Fibroblast of villous mesenchyme (primary cell): ENCODE results near the gene TKFC. TPM values are rescaled to one million over a fixed set of nuclear protein-coding genes. Genes with fewer than 3 reads are reported as not detected.
"Not testable (repeated sequence)": the region's sequence is repeated elsewhere in the genome, so short reads cannot be mapped to it uniquely, and the experiment has no call there.

Experiments
- DNase-seq: peaks from one replicate; pipeline ENCODE4 v3.0.0-alpha.2; 2010; ENCODE audit warnings: low read depth
- H3K4me3 ChIP-seq: 2 replicates; pipeline ENCODE4 v1.5.1; 2011; ENCODE audit warnings: low read depth, mild to moderate bottlenecking, low read length
- total RNA-seq: library from RNA; depleted of rRNA; stranded (reverse); fragments of >200 nt; gene quantifications from 2 replicates; pipeline ENCODE4 v1.2.3, GENCODE V29; 2012
- TF ChIP-seq, protein P1 (sequence below): IDR thresholded peaks from 2 replicates; pipeline ENCODE4 v1.5.1; 2012; ENCODE audit warnings: low read depth, mild to moderate bottlenecking, low read length; ENCODE audit not compliant: insufficient read depth

Gene TKFC
- total RNA-seq, 1 donor: 23.7 TPM

DNA sequence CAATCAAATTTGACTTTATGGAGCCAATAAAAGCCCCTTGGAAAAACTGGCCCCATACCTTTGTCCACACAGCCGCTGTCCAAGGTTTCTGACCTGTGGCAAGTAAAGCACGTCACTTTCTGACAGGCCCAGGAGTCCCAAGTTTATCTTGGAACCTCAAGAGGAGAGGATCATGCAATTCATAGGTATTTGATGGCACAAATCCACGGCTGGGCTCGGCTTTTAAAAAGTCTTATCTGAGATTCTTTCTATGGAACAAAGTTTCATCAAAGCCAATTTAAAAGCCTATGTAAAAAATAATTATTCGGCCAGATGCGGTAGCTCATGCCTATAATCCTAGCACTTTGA is 42.7 kb downstream of the TKFC start:
- no peak for DNase-seq
- no peak overlapping the region for H3K4me3 ChIP-seq
- TF ChIP-seq, protein P1, sequence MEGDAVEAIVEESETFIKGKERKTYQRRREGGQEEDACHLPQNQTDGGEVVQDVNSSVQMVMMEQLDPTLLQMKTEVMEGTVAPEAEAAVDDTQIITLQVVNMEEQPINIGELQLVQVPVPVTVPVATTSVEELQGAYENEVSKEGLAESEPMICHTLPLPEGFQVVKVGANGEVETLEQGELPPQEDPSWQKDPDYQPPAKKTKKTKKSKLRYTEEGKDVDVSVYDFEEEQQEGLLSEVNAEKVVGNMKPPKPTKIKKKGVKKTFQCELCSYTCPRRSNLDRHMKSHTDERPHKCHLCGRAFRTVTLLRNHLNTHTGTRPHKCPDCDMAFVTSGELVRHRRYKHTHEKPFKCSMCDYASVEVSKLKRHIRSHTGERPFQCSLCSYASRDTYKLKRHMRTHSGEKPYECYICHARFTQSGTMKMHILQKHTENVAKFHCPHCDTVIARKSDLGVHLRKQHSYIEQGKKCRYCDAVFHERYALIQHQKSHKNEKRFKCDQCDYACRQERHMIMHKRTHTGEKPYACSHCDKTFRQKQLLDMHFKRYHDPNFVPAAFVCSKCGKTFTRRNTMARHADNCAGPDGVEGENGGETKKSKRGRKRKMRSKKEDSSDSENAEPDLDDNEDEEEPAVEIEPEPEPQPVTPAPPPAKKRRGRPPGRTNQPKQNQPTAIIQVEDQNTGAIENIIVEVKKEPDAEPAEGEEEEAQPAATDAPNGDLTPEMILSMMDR: no peak

DNA sequence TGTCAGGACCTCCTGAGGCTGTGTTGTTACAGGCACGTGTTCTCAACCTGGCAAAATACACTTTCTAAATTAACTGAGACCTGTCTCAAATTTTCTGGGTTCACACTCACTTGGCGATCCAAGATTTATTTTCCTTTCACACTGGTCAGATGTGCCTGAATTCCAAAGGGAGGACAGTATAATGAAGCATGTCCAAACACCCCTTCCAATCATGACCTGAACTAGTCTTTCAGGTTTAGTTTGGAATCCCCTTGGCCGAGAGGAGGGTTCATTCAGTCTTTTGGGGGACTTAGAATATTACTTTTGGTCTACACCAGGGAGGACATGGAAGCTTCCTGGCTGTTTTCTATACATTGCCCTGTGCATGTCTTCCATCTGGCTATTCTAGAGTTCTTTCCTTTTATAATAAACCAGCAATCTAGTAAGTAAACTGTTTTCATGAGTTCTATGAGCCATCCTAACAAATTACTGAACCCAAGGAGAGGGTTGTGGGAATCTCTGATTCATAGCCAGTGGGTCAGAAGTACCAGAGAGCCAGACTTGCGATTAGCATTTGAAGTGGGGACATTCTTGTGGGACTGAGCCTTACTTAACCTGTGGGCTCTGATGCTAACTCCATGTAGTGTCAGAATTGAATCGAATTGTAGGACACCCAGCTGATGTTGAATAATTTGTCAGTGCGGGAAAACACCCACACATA is 44.6 kb downstream of the TKFC start:
- H3K4me3 ChIP-seq: no peak overlapping the region
- TF ChIP-seq, protein P1: no peak
- peak; percentile 37 for DNase-seq

DNA sequence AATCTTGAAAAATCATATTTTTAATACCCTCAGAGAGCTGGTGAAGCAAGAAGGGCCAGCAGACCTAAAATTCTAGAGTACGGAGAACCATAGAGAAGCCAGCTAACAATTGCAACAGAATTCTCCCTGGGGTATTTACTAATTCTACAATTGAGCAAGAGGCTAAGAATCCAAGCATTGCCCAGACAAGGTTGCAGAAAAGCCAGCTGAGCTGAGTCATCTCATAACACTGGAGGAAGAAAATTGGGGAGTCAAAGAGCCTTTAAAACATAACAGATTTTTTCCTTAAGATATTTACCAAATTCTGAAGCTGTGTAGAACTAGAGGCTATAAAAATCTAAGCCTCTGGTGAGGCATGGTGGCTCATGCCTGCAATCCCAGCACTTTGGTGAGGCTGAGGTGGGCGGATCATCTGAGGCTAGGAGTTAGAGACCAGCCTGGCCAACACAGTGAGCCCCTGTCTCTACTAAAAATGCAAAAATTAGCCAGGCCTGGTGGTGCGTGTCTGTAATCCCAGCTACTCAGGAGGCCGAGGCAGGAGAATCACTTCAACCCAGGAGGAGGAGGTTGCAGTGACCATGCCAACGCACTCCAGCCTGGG is 45.8 kb downstream of the TKFC start:
- H3K4me3 ChIP-seq: no peak overlapping the region
- TF ChIP-seq, protein P1: no peak
- DNase-seq: peak; percentile 98

DNA sequence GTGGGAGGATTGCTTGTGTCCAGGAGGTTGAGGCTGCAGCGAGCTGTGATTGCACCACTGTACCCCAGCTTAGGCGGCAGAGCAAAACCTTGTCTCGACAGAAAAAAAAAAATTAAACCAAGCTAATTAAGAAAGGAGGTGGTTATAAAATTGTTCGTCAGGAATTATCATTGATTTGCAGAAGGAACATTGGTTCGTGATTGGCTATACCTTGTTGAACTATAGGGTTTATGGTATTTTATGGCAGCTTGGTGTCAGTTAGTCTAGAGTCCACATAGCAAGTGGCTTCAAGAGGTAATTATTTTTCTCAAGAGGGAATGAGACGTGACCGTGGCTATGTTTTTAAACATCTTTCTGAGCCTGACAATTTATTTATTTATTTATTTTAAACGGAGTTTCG is 47.9 kb downstream of the TKFC start:
- no peak overlapping the region for H3K4me3 ChIP-seq
- TF ChIP-seq, protein P1: no peak
- no peak for DNase-seq

DNA sequence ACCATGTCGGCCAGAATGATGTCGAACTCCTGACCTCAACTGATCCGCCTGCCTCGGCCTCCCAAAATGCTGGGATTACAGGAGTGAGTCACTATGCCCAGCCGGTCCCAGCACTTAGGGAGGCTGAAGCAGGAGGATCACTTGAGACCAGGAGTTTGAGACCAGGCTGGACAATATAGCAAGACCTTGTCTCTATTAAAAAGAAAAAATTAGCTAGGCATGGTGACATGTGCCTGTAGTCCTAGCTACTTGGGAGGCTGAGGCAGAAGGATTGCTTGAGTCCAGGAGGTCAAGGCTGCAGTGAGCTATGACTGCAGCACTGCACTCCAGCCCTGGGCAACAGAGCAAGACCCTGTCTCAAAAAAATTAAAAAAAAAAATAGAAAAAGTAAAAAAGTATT is 50.8 kb downstream of the TKFC start:
- DNase-seq, H3K4me3 ChIP-seq: not testable (repeated sequence)

DNA sequence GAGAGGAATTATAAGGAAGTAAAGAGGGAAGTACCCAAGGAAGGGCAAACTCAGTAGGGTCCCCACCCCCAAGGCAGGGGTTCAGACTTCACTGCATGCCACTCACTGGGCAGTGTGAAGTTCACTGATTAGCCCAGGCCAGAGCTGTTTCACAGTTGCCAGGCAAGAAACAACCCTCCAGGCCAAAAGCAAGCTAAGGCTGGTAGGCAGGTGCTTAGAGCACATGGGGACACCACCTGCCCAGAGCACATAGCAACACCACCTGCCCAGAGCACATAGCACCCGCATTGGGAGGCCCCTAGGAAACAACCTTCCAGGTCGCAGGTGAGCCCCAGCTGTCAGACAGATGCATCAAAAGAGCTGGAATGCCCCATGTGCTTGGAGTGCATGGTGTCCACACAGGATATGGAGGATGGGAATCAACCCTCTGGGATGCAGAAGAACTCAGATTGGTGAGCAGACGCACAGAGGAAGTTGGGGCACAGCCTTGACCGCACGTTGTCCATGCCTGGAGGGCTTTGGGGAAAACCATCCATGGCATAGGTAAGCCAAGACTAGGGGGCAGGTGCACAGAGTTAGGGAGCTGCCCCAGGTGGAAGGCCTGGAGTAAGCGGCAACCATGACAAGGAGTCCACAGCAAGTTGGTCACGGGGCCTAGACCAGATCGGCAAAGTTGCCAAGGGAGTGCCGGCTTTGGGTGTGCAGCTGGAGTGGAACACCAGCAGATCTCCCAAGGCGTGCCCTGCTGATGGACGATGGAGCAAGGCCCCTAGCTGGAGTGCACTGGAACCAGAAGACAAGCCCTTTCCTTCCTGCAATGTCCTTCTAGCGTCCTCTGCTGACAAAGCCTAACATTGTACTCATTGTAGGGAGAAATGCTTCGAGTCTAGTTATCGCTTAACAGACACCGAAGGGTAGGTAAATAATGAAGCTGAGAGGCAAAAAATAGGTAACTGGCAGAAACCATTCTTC is 51.5 kb downstream of the TKFC start:
- H3K4me3 ChIP-seq: no peak overlapping the region
- TF ChIP-seq, protein P1: peak; percentile 64
- DNase-seq: peak; percentile 54

DNA sequence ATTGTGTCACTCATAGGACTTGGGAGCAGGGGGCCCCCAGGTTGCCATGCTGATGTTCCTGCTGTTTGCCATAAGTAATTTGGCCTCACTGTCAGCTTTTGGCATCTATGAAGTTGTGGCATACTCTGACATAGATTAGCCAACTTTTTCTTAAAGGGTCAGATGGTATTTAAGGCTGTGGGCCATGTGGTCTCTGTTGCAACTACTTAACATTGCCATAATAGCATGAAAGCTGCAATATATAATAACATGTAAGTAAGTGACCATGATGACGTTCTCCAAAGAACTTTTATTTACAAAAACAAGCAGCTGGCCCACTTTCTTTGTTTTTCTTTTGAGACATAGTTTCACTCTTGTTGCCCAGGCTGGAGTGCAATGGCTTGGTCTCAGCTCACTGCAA is 57.1 kb downstream of the TKFC start:
- H3K4me3 ChIP-seq: no peak overlapping the region
- TF ChIP-seq, protein P1: no peak
- DNase-seq: peak; percentile 77
